ENCODE data around the gene CD40.

CD40 gene

GRCh38 chr20:46151936-46152335, 33.8 kb downstream of the CD40 start:
- no peak for DNase-seq

DNA sequence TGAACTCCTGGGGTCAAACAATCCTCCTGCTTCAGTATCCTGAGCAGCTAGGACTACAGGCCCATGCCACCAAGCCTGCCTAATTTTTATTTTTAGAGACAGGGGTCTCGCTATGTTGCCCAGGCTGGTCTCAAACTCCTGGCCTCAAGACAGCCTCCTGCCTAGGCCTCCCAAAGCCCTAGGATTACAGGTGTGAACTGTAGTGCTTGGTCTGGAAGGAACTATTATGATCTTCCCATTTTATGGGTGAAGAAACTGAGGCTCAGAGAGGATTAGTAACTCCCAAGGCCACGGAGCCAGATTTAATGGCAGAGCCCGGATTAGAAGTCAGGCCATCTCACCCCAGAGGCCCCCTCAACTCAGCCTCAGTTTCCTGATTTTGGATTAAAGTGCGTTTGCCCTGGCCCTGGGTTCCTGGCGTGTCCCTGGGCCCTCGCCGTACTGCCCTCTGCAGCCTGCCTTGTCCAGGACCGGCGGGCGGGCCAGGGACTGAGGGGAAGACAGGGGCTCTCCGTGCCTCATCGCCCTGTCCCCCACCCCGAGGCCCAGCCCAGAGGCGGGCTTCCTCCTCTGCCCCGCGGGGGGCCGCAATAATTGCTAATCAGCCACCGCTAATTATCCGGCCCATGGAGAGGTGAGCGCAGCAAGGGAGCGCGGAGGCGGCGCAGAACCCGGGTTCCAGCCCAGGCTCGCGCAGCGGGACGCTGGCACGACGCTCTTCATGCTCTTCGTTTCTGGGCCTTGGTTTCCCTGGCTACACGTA, 34.9 kb downstream of the CD40 start:
- DNase-seq, result no peak

DNA sequence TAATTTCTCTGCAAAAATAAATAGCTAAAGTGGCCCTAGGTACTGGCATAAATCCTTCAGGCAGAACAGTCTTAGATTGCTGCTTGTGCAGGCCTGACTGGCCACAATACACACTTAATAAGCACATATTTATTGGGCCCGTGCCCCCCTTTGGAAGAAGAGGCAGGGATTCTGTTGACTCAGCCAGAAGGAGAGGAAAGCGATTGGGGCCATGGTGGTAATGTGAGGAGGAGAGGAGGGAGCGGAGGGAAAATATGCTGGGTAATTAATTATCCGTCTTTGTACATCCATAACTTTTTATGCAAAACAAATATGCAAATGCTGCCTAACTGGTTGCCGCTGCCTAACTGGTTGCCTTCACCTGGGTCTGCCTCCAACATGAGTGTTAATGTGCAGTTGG, 36.2 kb downstream of the CD40 start:
- no peak for DNase-seq

DNA sequence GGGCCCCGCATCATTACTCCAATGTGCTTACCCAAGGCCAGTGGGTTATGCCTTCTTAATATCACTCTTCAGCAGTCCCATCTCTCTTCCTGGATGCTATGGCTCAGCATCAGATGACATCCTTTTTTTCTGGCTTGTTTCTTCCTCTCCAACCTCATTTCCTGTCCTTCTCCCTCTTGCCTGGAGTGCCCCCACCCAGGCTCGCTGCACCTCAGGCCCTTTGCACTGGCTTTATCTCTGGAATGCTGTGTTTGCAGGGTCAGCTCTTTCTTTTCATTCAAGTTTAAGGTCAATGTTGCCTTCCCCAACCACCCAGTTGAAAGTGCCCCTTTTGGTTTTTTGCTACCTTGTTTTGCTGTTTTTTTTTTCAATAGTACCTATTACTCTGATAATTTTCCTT, 36.7 kb downstream of the CD40 start:
- no peak for DNase-seq

- no peak for DNase-seq
Measured at GRCh38 chr20:46156065-46156464, 38.0 kb downstream of the CD40 start.

- DNase-seq, result no peak
Measured at GRCh38 chr20:46157076-46157592, 39.0 kb downstream of the CD40 start.

DNA sequence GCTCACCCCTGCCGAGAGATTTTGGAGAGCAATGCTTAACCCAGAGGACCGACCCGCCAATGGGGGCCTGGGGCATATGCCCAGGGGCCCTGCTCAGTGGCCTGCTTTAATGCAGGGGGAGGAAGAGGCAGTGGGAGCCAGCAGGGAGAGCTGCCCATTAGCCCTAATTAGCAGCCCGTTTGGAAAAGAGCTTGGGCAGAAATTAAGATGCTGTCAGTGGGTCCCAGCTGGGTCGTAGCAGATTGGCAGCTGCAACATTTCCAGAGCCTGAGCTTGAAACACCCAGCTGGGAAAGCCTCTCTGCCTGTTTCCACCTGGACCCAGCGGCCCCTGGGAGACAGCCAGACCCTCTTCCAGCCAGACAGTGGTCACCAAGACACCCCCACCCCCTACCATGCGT, 39.5 kb downstream of the CD40 start:
- DNase-seq, result no peak

GRCh38 chr20:46158476-46158987, 40.4 kb downstream of the CD40 start:
- no peak for DNase-seq

- no peak for DNase-seq
Measured at GRCh38 chr20:46159101-46159897, 41.2 kb downstream of the CD40 start.

GRCh38 chr20:46160661-46161060, 42.5 kb downstream of the CD40 start:
- DNase-seq, result no peak

GRCh38 chr20:46161921-46162320, 43.8 kb downstream of the CD40 start:
- no peak for DNase-seq

GRCh38 chr20:46164254-46164653, 46.1 kb downstream of the CD40 start:
- DNase-seq, result no peak

DNA sequence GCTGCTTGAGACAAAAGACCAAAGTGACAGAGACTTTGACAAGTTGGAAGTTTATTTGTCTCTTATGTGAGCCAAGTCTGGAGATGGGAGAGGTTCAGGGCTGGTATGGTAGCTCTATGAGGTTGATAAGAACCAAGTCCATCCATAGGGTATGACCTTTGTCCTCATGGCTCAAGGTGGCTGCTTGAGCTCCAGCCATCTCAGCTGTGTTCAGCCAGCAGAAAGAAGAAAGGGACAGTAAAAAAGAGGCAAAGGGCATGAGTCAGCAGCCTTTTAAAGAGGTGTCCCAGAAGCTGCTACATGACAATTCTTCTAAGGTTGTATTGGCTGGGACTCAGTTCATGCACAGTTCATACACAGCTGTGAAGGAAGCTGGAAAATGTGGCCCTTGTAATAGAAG, 49.0 kb downstream of the CD40 start:
- no peak for DNase-seq

GRCh38 chr20:46168438-46168837, 50.3 kb downstream of the CD40 start:
- no peak for DNase-seq

- no peak for DNase-seq
Measured at GRCh38 chr20:46169245-46170171, 51.4 kb downstream of the CD40 start.

- no peak for DNase-seq
Measured at GRCh38 chr20:46171476-46171875, 53.4 kb downstream of the CD40 start.

DNA sequence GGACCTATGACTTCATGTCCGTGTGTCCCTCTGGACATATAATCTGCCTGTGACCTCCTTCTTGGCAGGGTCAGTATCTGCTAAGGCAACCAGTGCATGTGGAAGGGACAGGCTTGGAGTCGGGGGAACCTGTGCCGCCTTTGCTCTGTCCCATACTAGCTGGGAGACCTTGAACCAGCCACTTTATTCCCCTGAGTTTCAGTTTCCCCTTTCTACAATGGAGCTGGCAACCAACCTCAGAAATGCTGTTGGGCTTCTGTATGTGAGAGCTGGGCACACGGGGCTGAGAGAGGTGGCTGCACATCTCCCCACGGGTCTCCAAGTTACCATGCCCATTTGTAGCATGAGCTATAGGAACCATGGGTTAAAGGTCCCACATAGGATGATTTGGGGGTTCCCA, 53.8 kb downstream of the CD40 start:
- DNase-seq, result no peak

GRCh38 chr20:46172455-46172854, 54.3 kb downstream of the CD40 start:
- DNase-seq, result no peak

DNA sequence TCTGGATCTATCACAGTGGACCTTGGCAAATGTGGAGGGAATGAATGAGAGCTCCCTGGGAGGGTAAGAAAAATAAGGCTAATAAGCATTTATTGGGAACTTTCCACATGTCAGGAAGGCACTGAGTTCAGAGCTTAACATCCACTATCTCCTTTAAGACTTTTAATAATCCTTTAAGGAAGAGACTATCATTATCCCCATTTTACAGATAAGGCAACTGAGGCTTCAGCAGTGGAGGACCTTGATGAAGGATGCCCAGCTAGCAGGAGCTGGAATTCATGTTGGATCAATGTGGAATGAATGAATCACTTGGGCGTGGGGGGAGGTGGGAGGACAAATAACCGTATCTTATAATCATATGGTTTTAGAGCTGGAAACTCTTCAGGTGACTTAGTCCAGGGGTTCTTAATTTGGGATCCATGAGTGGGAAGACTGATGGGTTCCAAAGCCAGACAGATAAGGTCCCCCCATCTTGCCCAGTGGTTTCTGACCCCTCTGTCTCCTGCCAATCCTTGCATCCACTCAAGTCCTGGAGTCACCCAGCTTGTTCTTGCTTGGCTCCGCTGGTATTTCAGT, 54.9 kb downstream of the CD40 start:
- DNase-seq, result no peak

DNA sequence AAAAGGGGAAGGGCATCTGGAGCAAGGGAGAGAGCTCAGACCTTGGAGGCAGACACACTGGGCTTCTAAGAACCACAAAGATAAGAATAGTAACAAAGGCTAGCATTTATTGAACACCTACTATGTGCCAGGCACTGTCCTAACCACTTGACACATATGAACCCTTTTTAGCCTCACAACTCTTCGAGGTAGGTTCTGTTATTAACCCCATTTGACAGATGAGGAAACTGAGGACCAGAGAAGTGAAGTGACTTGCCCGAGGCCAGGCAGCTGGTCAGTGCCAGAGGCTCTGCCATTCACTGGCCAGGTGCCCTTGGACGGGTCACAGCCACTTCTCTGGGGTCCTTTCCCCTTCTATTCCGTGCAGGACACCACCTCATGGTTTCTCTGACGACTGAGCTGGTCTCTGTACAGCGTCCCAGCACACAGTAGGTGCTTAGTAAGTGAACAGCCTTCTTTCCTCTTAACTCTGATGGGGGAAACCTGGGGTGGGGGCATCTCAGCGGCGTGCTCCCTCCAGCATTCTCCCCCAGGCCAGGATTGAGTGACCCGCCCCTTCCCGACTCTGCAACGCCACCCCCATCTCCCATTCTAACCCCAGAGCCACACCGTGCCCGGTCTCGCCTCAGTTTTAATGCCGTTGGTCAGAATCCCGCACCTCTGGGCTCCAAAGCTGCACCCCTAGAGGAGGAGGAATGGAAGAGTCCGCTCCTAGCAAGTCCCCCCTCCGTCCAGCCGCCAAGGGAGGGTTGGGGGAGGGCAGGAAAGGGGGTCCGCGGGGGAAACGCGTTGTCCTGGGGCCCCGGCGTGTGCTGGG, 55.7 kb downstream of the CD40 start:
- no peak for DNase-seq

- peak; percentile 47 for DNase-seq
Measured at GRCh38 chr20:46174469-46175126, 56.5 kb downstream of the CD40 start.

Data from central memory CD4-positive, alpha-beta T cell (primary cell).